ENCODE results near the gene SLFNL1. TPM values are rescaled to one million over a fixed set of nuclear protein-coding genes. Genes with fewer than 3 reads are reported as not detected.

SLFNL1 gene
- polyA plus RNA-seq, 2 of the 4 experiments (the other 2 are of a cell fraction), result 0.01 to 0.03 TPM

DNA sequence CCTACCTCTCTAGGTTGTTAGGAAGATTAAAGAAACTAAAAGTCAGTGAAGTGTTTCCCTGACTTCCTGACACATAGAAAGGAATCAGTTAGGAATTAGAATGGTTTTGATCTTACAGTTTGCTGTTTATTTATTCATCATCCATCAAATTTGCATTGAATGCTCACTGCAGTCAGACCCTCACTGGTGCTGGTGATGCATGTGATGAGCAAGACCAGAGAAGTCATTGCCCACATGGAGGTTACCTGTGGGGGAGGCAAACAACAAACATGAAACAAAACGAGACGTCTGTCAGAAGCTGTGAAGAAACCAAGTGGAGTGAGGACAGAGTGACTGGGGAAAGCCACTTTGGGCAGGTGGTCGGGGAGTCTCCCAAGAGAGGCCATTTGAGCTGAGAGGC, 35.6 kb downstream of the SLFNL1 start (continued):
- no peak for TF ChIP-seq PBX3 (IDR thresholded peaks at IDR 0.05)
- no peak for TF ChIP-seq FOXS1 (CRISPR knock-in tag; IDR thresholded peaks at IDR 0.05)

- peaks cover 76% of the 10 kb centered on the region for H3K4me1 ChIP-seq
- ChIA-PET CTCF (interaction anchor here (1.6 to 2.5 kb wide), 2 partner anchors 18 to 122 kb away, joined by 3 to 12 read pairs; partner anchors contain the start of gene CITED4), POLR2A (interaction anchor here (0.9 to 1.1 kb wide), 2 partner anchors 123 to 177 kb away, joined by 3 read pairs; partner anchors contain the start of gene CITED4)
- WGBS (ENCODE audit: missing lambda C conversion rate), result 71% methylated on average over 5 of the region's 5 CpGs
- DNase-seq (ENCODE audit: low read depth in 1 of 2, low spot score in 1 of 2) (no peak), ATAC-seq (no peak), FAIRE-seq (no peak)
- TF ChIP-seq RCOR1 (IDR thresholded peaks at IDR 0.05; ENCODE audit: low read depth, low read length), result no peak
- no peak for TF ChIP-seq POLR2A (IDR thresholded peaks at IDR 0.05; ENCODE audit: low read length)
- TF ChIP-seq FOSL2 (IDR thresholded peaks at IDR 0.05), result no peak
- TF ChIP-seq FOSL2 (CRISPR knock-in tag; IDR thresholded peaks at IDR 0.05), result no peak
- TF ChIP-seq RARB (CRISPR knock-in tag; IDR thresholded peaks at IDR 0.05), result no peak
- 0 out of 5 replicates have a peak, but pooled peaks of 1 of the 2 experiments have one; percentile 8 for TF ChIP-seq JUN (IDR thresholded peaks at IDR 0.05)
- no peak for TF ChIP-seq BCL3 (IDR thresholded peaks at IDR 0.05)
- H3K4me2 ChIP-seq, result peak overlapping the region; percentile 93
- peak overlapping the region; percentile 93; the same call in 2 of the 3 replicates for H3K4me3 ChIP-seq
- H3K27ac ChIP-seq, result peak overlapping the region in 1 of 2 experiments; percentile 62; a peak in 4 of 6 replicates
- no peaks in the 10 kb centered on the region for H3K9me3 ChIP-seq
Observed at GRCh38 chr1:40985161-40985560, 36.4 kb downstream of the SLFNL1 start.

DNA sequence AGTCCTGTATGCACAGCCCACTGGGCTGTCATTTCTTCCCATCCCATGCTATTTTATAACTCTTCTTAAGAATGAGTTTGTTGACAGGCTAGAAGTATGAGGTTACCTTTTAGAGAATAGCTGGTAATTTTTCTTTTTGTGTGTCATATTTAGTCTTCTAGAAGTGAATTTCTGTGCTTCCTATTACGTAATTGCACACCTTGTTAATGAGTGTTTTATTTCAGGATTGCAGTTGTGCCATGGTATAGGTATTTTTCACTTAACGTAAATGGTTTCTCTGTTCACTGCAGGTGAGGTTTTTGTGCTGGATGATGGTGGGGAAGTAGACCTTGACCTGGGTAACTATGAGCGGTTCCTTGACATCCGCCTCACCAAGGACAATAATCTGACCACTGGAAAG, 37.0 kb downstream of the SLFNL1 start:
- FAIRE-seq (no peak), ATAC-seq (no peak), DNase-seq (ENCODE audit: low read depth in 1 of 2, low spot score in 1 of 2) (no peak)
- ChIA-PET POLR2A (interaction anchor here (0.9 kb wide), 1 partner anchor 177 kb away, joined by 3 read pairs; no protein-coding TSS in a partner anchor), CTCF (interaction anchor here (1.6 to 2.5 kb wide), 2 partner anchors 18 to 122 kb away, joined by 3 to 12 read pairs; partner anchors contain the start of gene CITED4)
- Histone ChIP-seq H3K27ac (peak overlapping the region in 1 of 2 experiments; percentile 62; a peak in 2 of 6 replicates), H3K4me3 (peak overlapping the region; percentile 93), H3K9me3 (no peaks in the 10 kb centered on the region), H3K4me1 (peaks cover 70% of the 10 kb centered on the region), H3K4me2 (peak overlapping the region; percentile 93)
- WGBS (ENCODE audit: missing lambda C conversion rate), result 88% methylated on average over 4 of the region's 4 CpGs
- TF ChIP-seq ZSCAN20 (CRISPR knock-in tag; IDR thresholded peaks at IDR 0.05), result no peak
- TF ChIP-seq HMGXB4 (CRISPR knock-in tag; IDR thresholded peaks at IDR 0.05; ENCODE audit: borderline replicate concordance), result 0 out of 2 replicates have a peak, but pooled peaks have one; percentile 23
- TF ChIP-seq CEBPB (IDR thresholded peaks at IDR 0.05), result peak in 1 of 2 experiments; percentile 29; a peak in 1 of 4 replicates

GRCh38 chr1:40984066-40984465, 37.5 kb downstream of the SLFNL1 start:
- Histone ChIP-seq H3K4me2 (peak overlapping the region; percentile 93), H3K4me1 (peaks cover 65% of the 10 kb centered on the region), H3K9me3 (no peaks in the 10 kb centered on the region), H3K4me3 (peak overlapping the region; percentile 93), H3K27ac (peak overlapping the region; percentile 99 to 100; a peak in 3 of 6 replicates)
- TF ChIP-seq RCOR1 (IDR thresholded peaks at IDR 0.05; ENCODE audit: low read depth, low read length), result no peak
- TF ChIP-seq HOXB5 (CRISPR knock-in tag; IDR thresholded peaks at IDR 0.05), result no peak
- no peak for TF ChIP-seq HOXA7 (CRISPR knock-in tag; IDR thresholded peaks at IDR 0.05)
- TF ChIP-seq CHD4 (IDR thresholded peaks at IDR 0.05; ENCODE audit: borderline replicate concordance), result no peak
- no peak for TF ChIP-seq MAFK (IDR thresholded peaks at IDR 0.05; ENCODE audit: partially characterized antibody)
- WGBS (ENCODE audit: missing lambda C conversion rate), result 66% methylated on average over 2 of the region's 2 CpGs
- ChIA-PET CTCF (interaction anchor here (1.6 to 2.5 kb wide), 2 partner anchors 19 to 121 kb away, joined by 3 to 12 read pairs; partner anchors contain the start of gene CITED4), POLR2A (no interaction called here)
- FAIRE-seq, result no peak
- no peak for ATAC-seq
- no peak for DNase-seq (ENCODE audit: low read depth in 1 of 2, low spot score in 1 of 2)
